Naive thymus-derived CD8-positive, alpha-beta T cell (primary cell): ENCODE results near the gene MICAL2. TPM values are rescaled to one million over a fixed set of nuclear protein-coding genes. Genes with fewer than 3 reads are reported as not detected.
A peak's percentile ranks its signal among the peaks of the same experiment; 100 is the strongest.

ENCODE experiments used
- ATAC-seq, 2 donors: fragments of 150-1000 bp; cut with Tn5 transposase in 1 of 2; sonication (Bioruptor Pico), chemical (Tn5 transposase) in 1 of 2; 1 replicate in 1 of 2; 2 replicates in 1 of 2; pipeline ENCODE4 v1.10.0; 2021; ENCODE audit warnings: mild to moderate bottlenecking in 2 of 2, moderate library complexity in 2 of 2
- POLR2A ChIA-PET: fragments of 350-600 bp; sonication (Branson Sonifier 250); formaldehyde crosslinking; loops from one replicate; lab custom pipeline; 2021; ENCODE audit warnings: antibody characterized with exemption; lab: Charles Lee
- DNase-seq, 10 donors: peaks; one replicate each; pipeline versions ENCODE4 v3.0.0 to v3.0.0-alpha.2; 2020 to 2022
- H3K27ac Mint-ChIP-seq, 10 donors: one replicate each; pipeline ENCODE4 v1.8.0; 2020 to 2022; ENCODE audit warnings: mild to moderate bottlenecking in 10 of 10, mixed read lengths in 10 of 10, moderate library complexity in 4 of 10, inconsistent platforms in 1 of 10
- H3K27me3 Mint-ChIP-seq, 5 donors: one replicate each; pipeline ENCODE4 v1.8.0; 2021 to 2022; ENCODE audit warnings: mixed read lengths in 5 of 5
- H3K36me3 Mint-ChIP-seq, 3 donors: one replicate each; pipeline ENCODE4 v1.8.0; 2020 to 2022; ENCODE audit warnings: mixed read lengths in 3 of 3, mild to moderate bottlenecking in 2 of 3, inconsistent platforms in 1 of 3
- H3K4me1 Mint-ChIP-seq, 4 donors: one replicate each; pipeline ENCODE4 v1.8.0; 2021 to 2022; ENCODE audit warnings: mixed read lengths in 4 of 4
- H3K4me3 Mint-ChIP-seq, 10 donors: one replicate each; pipeline ENCODE4 v1.8.0; 2020 to 2022; ENCODE audit warnings: mild to moderate bottlenecking in 10 of 10, mixed read lengths in 10 of 10, moderate library complexity in 6 of 10, inconsistent platforms in 1 of 10
- H3K9me3 Mint-ChIP-seq, 9 donors: one replicate each; pipeline ENCODE4 v1.8.0; 2020 to 2022; ENCODE audit warnings: mixed read lengths in 9 of 9, mild to moderate bottlenecking in 3 of 9, inconsistent platforms in 1 of 9, moderate library complexity in 1 of 9
- polyA plus RNA-seq, 3 donors: library from polyadenylated mRNA; unstranded; fragments of 300-500 nt; fragmentation: Illumina TruSeq; gene quantifications; one replicate each; pipeline ENCODE4 v1.2.3, GENCODE V29; 2021
- total RNA-seq, 8 experiments: library from RNA in 2 of 8; stranded (reverse) in 2 of 8; gene quantifications; one replicate each; pipeline ENCODE4 v1.2.3 and lab custom pipeline; 2021 to 2026

MICAL2 gene
- total and polyA plus RNA-seq, 5 experiments from 2014 or later = 2.3 to 12.3 (median 5.0) TPM

DNA sequence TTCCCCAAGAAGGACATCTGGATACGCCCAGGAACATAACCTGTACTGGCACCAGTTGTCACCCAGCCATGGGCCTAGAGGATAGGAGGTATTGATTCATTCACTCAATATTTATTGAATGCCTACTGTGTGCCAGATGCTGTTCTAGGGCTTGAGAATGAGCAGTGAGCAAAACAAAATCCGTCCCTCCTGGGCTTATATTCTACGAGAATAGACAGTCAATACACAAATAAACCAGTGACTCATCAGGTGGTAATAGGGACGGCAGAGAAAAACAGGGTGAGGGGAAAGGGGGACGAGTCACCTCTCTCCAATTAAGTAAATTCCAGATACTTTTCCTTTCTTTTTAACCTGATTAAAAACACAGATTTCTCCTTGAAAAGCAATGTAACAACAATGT lies 103.5 kb downstream of the MICAL2 start:
- ATAC-seq (no peak), DNase-seq (no peak)
- H3K4me3 Mint-ChIP-seq = no peak overlapping the region
- H3K27me3 Mint-ChIP-seq = peaks cover 0 to 3% (median 0%) of the 10 kb centered on the region in 5 donors
- H3K27ac Mint-ChIP-seq = no peak overlapping the region
- POLR2A ChIA-PET = interaction anchor here (1.4 kb wide), 1 partner anchor 10 kb away, joined by 5 read pairs; no protein-coding TSS in a partner anchor
- peaks cover 5 to 27% (median 24%) of the 10 kb centered on the region in 4 donors for H3K4me1 Mint-ChIP-seq
- H3K36me3 Mint-ChIP-seq = peaks cover 0 to 19% (median 6%) of the 10 kb centered on the region in 3 donors
- no peaks in the 10 kb centered on the region for H3K9me3 Mint-ChIP-seq

DNA sequence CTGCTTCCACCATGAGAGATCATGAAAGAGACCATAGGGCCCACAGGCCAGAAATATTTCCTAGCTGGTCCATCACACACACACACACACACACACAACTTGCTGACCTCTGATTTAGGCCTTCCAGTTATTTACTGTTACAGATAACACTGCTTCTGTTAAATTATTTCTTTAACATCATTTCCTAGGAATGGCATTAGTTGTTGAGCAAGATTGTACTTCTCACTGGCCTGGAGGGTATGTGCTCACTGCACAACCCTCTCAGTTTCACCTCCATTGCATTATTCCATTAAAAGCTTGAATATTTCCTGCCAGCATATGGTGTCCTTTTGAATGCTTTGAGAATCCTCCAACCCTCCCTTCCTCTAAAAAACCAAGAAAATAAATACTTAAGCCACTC lies 104.4 kb downstream of the MICAL2 start:
- POLR2A ChIA-PET = interaction anchor here (1.4 kb wide), 1 partner anchor 9 kb away, joined by 5 read pairs; no protein-coding TSS in a partner anchor
- DNase-seq = no peak
- no peak overlapping the region for H3K4me3 Mint-ChIP-seq
- peaks cover 0 to 3% (median 0%) of the 10 kb centered on the region in 5 donors for H3K27me3 Mint-ChIP-seq
- H3K36me3 Mint-ChIP-seq = peaks cover 0 to 12% (median 0%) of the 10 kb centered on the region in 3 donors
- H3K9me3 Mint-ChIP-seq = no peaks in the 10 kb centered on the region
- no peak for ATAC-seq
- peak overlapping the region in 2 of 10 donors; percentile 51 to 62 for H3K27ac Mint-ChIP-seq
- H3K4me1 Mint-ChIP-seq = peaks cover 5 to 25% (median 24%) of the 10 kb centered on the region in 4 donors

DNA sequence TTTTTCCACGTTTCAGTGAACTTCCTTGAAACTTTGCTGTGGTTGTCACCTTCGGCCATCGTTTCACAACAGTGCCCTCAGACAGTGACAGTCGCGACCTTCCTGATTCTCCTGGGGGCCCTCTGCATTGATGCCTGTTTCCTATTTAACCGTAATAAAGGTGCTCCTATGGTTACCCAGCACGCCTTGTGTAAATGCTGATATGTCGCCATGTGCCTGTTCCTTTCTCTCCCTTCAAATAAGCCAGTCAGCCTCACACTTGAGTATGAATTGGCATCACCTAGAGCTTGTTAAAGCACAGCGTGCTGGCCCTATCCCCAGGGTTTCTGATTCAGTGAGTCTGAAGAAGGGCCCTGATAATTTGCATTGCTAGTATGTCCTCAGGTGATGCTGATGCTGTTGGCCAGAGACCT lies 104.8 kb downstream of the MICAL2 start:
- peaks cover 0 to 12% (median 0%) of the 10 kb centered on the region in 3 donors for H3K36me3 Mint-ChIP-seq

DNA sequence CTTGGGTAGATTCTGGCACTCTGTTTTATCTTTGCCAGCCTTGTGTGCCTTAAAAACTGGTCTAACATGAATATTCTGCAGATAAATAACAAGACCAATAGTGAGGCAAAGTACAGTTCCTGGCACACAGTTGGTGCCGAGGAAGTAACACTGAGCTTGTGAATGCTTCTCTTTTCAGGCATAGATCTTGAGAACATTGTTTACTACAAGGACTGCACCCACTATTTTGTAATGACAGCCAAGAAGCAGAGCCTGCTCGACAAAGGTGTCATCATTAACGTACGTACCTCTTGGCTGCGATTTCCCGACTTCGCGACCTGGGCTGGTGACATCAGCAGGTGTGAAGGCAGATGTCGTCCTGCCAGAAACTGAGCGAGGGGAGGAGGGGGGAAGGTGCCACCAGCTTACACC lies 105.7 kb downstream of the MICAL2 start:
- ATAC-seq (peak in 1 of 2 donors; percentile 36), DNase-seq (no peak)
- H3K9me3 Mint-ChIP-seq = no peaks in the 10 kb centered on the region
- POLR2A ChIA-PET = interaction anchor here (0.6 kb wide), 1 partner anchor 170 kb away, joined by 3 read pairs; no protein-coding TSS in a partner anchor
- H3K4me3 Mint-ChIP-seq = peak overlapping the region in 1 of 10 donors; percentile 7
- peaks cover 0 to 3% (median 0%) of the 10 kb centered on the region in 5 donors for H3K27me3 Mint-ChIP-seq
- H3K4me1 Mint-ChIP-seq = peaks cover 5 to 27% (median 25%) of the 10 kb centered on the region in 4 donors
- H3K36me3 Mint-ChIP-seq = peaks cover 0 to 9% (median 0%) of the 10 kb centered on the region in 3 donors
- peak overlapping the region in 4 of 10 donors; percentile 52 to 78 (median 54) for H3K27ac Mint-ChIP-seq

More for the DNA sequence above, 104.8 kb downstream of the MICAL2 start:
- H3K9me3 Mint-ChIP-seq = no peaks in the 10 kb centered on the region
- H3K27ac Mint-ChIP-seq = peak overlapping the region in 2 of 10 donors; percentile 51 to 62
- H3K4me3 Mint-ChIP-seq = no peak overlapping the region
- ATAC-seq (no peak), DNase-seq (no peak)
- peaks cover 0 to 3% (median 0%) of the 10 kb centered on the region in 5 donors for H3K27me3 Mint-ChIP-seq
- POLR2A ChIA-PET = interaction anchor here (1.4 kb wide), 1 partner anchor 8 kb away, joined by 5 read pairs; no protein-coding TSS in a partner anchor
- peaks cover 5 to 25% (median 24%) of the 10 kb centered on the region in 4 donors for H3K4me1 Mint-ChIP-seq

DNA sequence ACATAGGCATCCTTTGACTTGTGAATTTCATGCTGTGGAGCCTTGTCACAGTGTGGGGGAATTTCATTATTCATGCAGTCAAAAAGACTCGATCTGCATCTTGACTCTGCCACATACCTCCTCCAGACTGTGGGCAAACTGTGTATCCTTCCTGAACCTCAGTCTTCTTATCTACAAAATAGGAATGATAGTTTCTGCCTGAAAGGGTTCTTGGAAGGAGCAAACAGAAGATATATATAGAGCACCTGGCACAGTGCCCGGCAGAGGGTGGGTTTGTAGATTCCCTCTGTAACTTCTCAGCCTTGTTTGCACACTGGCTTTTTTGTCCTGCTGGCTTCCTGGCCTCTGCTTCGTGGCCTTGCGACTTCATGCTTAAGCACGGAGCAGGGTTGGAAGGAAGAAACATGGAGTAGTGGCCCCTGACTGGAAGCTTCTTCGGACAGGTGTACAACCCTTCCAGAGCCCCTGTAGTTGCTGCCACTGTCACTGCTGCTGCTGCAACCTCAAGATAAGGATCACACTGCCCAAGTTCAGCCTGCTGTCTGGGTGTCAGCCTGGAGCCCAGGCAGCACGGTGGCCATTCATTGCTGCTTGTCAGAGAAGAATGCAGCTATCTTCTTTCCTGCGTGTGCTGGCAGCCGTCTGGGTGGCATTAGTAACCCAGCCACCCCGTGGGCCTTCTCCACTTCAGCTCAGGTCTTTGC lies 106.4 kb downstream of the MICAL2 start:
- H3K4me1 Mint-ChIP-seq = peaks cover 8 to 35% (median 33%) of the 10 kb centered on the region in 4 donors
- H3K9me3 Mint-ChIP-seq = no peaks in the 10 kb centered on the region
- POLR2A ChIA-PET = no interaction called here
- peaks cover 0 to 3% (median 0%) of the 10 kb centered on the region in 5 donors for H3K27me3 Mint-ChIP-seq
- H3K27ac Mint-ChIP-seq = peak overlapping the region in 6 of 10 donors; percentile 5 to 78 (median 26)
- ATAC-seq (no peak), DNase-seq (no peak)
- no peak overlapping the region for H3K4me3 Mint-ChIP-seq
- H3K36me3 Mint-ChIP-seq = peaks cover 0 to 9% (median 0%) of the 10 kb centered on the region in 3 donors

DNA sequence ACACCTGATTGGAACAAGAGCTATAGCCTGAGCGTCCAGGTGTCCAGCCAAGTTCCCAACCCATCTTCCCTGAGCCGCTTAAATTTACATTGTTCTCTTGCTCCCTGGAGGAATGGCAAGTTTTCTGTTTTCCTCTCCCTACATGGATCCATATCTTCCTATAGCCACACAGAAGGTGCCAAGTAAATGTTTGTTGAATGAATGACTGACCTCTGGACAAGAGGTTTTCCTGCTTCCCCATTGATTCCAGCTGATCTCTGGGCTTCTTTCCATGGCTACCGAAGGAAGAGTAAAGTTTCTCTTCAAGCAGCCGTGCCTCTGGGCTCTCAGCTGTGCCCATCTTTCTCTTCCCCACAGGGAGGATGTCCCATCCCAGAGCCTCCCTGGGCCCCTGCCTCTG lies 107.5 kb downstream of the MICAL2 start:
- Mint-ChIP-seq H3K4me3 (no peak overlapping the region), H3K36me3 (peaks cover 0 to 9% (median 0%) of the 10 kb centered on the region in 3 donors), H3K27ac (peak overlapping the region in 3 of 10 donors; percentile 27 to 44 (median 30)), H3K4me1 (peaks cover 8 to 46% (median 41%) of the 10 kb centered on the region in 4 donors), H3K9me3 (no peaks in the 10 kb centered on the region), H3K27me3 (peaks cover 0 to 3% (median 0%) of the 10 kb centered on the region in 5 donors)
- POLR2A ChIA-PET = no interaction called here
- no peak for ATAC-seq
- no peak for DNase-seq

DNA sequence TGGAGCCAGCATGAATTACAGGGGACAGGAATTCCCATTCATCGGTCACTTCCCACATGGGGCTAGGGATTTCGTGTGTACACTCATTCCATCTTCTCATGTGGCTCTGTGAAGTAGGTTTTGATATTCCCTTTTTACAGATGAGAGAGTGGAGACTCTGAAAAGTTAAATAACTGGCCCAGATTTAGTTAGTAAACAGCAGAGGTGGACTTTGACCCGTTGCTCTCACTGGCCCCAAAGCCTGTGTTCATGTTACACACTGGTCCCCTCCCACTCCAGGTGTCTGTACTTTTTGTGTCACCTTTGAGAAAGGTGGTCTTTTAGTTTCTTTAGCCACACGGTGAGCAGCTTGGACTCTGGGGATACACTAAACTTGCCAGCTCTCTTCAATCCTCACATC lies 108.5 kb downstream of the MICAL2 start:
- POLR2A ChIA-PET = no interaction called here

DNA sequence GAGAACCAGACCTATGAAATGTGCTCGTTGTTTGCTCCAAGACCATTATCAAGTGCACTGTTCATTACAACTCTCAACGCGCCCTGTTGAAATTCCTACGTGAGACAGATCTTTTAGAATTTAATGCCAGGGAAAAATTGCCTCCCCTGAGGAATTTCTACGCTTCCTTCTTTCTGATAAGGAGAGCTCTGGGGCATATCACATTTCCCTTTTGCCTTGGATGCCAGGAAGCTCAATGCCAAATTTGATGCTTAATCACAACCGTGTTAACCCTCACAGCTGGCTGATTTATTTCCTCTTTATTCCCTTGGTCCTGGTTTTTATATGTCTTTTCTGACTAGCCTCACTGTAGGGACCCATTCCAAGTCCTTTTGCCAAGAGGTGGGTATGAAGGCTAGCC lies 109.4 kb downstream of the MICAL2 start:
- DNase-seq (no peak), ATAC-seq (no peak)
- Mint-ChIP-seq H3K4me3 (no peak overlapping the region), H3K4me1 (peaks cover 27 to 63% (median 58%) of the 10 kb centered on the region in 4 donors), H3K36me3 (peaks cover 0 to 7% (median 0%) of the 10 kb centered on the region in 3 donors), H3K27me3 (peaks cover 0 to 3% (median 0%) of the 10 kb centered on the region in 5 donors), H3K27ac (peak overlapping the region in 1 of 10 donors; percentile 22), H3K9me3 (no peaks in the 10 kb centered on the region)
- POLR2A ChIA-PET = no interaction called here

More for the DNA sequence above, 108.5 kb downstream of the MICAL2 start:
- Mint-ChIP-seq H3K4me1 (peaks cover 18 to 56% (median 51%) of the 10 kb centered on the region in 4 donors), H3K9me3 (no peaks in the 10 kb centered on the region), H3K36me3 (peaks cover 0 to 7% (median 0%) of the 10 kb centered on the region in 3 donors), H3K27ac (no peak overlapping the region), H3K4me3 (no peak overlapping the region), H3K27me3 (peaks cover 0 to 3% (median 0%) of the 10 kb centered on the region in 5 donors)
- DNase-seq = no peak
- no peak for ATAC-seq

DNA sequence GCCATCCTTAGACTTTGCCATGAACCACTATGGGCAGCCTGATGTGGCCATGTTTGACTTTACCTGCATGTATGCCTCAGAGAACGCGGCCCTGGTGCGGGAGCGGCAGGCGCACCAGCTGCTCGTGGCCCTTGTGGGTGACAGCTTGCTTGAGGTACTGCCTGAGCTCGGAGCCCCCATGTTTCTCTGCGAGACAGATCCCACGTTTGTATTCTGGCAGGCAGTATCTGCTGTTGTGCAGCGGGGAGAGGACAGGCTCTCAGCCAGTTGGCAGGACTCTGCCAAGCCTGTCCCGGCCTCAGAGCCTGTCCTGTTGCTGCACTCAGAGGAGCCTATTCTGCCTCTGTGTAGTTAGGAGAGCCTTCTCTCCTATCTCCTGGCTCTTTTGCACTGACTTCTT lies 109.9 kb downstream of the MICAL2 start:
- Mint-ChIP-seq H3K27ac (peak overlapping the region in 1 of 10 donors; percentile 22), H3K4me3 (no peak overlapping the region), H3K4me1 (peaks cover 31 to 63% (median 61%) of the 10 kb centered on the region in 4 donors), H3K9me3 (no peaks in the 10 kb centered on the region), H3K36me3 (peaks cover 0 to 2% (median 0%) of the 10 kb centered on the region in 3 donors), H3K27me3 (peaks cover 0 to 3% (median 0%) of the 10 kb centered on the region in 5 donors)
- POLR2A ChIA-PET = interaction anchor here (0.9 kb wide), 1 partner anchor 16 kb away, joined by 4 read pairs; no protein-coding TSS in a partner anchor
- DNase-seq = no peak
- no peak for ATAC-seq

DNA sequence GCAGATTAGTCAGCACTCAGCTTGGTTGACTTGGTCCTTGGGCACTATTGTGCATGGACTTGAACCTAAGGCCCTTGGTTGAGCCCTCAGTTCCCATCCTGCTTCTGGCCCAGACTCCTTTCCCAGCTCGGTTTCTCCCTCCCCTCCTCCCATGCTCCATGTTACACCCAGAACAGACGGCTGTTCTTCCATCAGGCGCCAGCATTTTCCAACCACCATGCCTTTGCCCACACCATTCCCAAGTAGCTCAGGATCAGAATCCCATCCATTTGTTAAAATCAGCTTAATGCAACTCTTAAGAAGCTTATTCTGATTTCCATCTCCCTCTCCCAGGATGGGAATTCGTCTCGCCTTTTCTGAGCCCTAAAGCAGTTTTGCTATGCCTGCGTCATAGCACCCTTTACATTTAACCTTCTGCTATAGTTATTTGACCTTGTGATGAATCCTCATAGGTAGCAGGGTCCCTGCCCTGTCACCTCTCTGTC lies 110.7 kb downstream of the MICAL2 start:
- POLR2A ChIA-PET = interaction anchor here (0.9 kb wide), 1 partner anchor 16 kb away, joined by 4 read pairs; no protein-coding TSS in a partner anchor
- peaks cover 33 to 64% (median 63%) of the 10 kb centered on the region in 4 donors for H3K4me1 Mint-ChIP-seq
- no peaks in the 10 kb centered on the region for H3K36me3 Mint-ChIP-seq
- H3K4me3 Mint-ChIP-seq = peak overlapping the region in 3 of 10 donors; percentile 16 to 43 (median 33)
- peak overlapping the region in 8 of 10 donors; percentile 11 to 78 (median 52) for H3K27ac Mint-ChIP-seq
- peaks cover 0 to 3% (median 0%) of the 10 kb centered on the region in 5 donors for H3K27me3 Mint-ChIP-seq
- no peaks in the 10 kb centered on the region for H3K9me3 Mint-ChIP-seq
- DNase-seq (no peak), ATAC-seq (no peak)

DNA sequence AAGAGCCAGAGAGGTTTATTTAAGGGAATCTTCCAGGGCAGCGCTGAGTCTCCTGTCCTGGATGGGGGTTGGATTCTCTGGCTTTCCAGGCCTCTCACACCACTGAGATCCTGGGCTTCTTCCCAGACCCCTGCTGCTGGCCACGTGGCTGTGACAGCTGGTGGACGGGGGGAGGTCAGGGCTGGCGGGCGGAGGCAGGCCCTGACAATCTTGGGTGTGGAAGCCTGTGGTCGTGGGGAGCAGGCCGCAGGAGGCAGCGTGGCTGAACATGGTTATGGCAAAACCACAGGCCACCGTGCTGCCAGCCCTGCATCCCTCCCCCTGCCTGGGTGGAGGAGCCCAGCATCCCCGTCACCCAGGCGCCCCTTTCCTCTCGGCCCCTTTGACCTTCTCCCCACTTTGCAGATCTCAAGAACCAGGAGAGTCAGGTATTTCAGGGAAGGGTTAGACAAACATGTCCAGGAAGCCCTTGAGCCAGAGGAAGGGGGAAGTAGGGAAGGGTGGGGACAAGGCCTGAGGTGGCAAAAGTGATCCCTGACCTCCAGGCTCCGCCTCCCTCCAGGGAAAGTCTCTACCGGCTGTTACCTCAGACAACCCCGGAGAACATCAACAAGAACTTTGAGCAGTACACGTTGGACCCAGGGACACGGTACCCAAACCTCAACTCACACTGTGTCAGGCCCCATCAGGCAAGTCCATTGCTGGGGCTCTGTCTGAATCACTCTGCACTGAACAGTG lies 111.8 kb downstream of the MICAL2 start:
- H3K4me1 Mint-ChIP-seq = peaks cover 32 to 58% (median 54%) of the 10 kb centered on the region in 4 donors
- peaks cover 0 to 4% (median 2%) of the 10 kb centered on the region in 3 donors for H3K36me3 Mint-ChIP-seq

More for the DNA sequence above, 111.8 kb downstream of the MICAL2 start:
- Mint-ChIP-seq H3K27ac (peak overlapping the region in 5 of 10 donors; percentile 53 to 93 (median 83)), H3K27me3 (peaks cover 0 to 3% (median 0%) of the 10 kb centered on the region in 5 donors), H3K4me3 (peak overlapping the region in 2 of 10 donors; percentile 19 to 26), H3K9me3 (no peaks in the 10 kb centered on the region)
- POLR2A ChIA-PET = interaction anchor here (2.3 kb wide), 1 partner anchor 8 kb away, joined by 5 read pairs; no protein-coding TSS in a partner anchor
- DNase-seq (peak in 1 of 10 donors; percentile 22), ATAC-seq (no peak)
